Measurements from ENCODE around the gene KRTAP10-12. TPM values are rescaled to one million over a fixed set of nuclear protein-coding genes. Genes with fewer than 3 reads are reported as not detected.

KRTAP10-12 gene
- total RNA-seq, 6 donors from 2014 or later, result not detected

GRCh38 chr21:44713846-44714245, 16.9 kb downstream of the KRTAP10-12 start:
- peaks cover 0 to 37% (median 23%) of the 10 kb centered on the region in 4 donors for H3K27me3 ChIP-seq
- H3K4me1 ChIP-seq, result peaks cover 0 to 32% (median 14%) of the 10 kb centered on the region in 4 donors
- no peak overlapping the region for H3K4me3 ChIP-seq
- ATAC-seq (ENCODE audit: low FRiP score in 2 of 2), result no peak
- WGBS, 2 donors, result 88 to 89% methylated on average over 8 to 10 of the region's 10 CpGs
- H3K9me3 ChIP-seq, result no peaks in the 10 kb centered on the region
- no peak overlapping the region for H3K27ac ChIP-seq
- no peak for DNase-seq
- no peaks in the 10 kb centered on the region for H3K36me3 ChIP-seq
- TF ChIP-seq EP300 (IDR thresholded peaks at IDR 0.05), result no peak
- no peak for TF ChIP-seq POLR2AphosphoS5 (IDR thresholded peaks at IDR 0.05)
- no peak for TF ChIP-seq CTCF (IDR thresholded peaks at IDR 0.05)
- no peak for TF ChIP-seq POLR2A (IDR thresholded peaks at IDR 0.05)

- ATAC-seq (ENCODE audit: low FRiP score in 2 of 2) (no peak), DNase-seq (no peak)
- 34% methylated on average over 8 of the region's 8 CpGs for WGBS, 2 donors
- H3K36me3 ChIP-seq, result no peaks in the 10 kb centered on the region
- H3K27ac ChIP-seq, result no peak overlapping the region
- H3K9me3 ChIP-seq, result no peaks in the 10 kb centered on the region
- H3K4me3 ChIP-seq, result no peak overlapping the region
- no peak for TF ChIP-seq POLR2A (IDR thresholded peaks at IDR 0.05)
- no peak for TF ChIP-seq EP300 (IDR thresholded peaks at IDR 0.05)
- no peak for TF ChIP-seq CTCF (IDR thresholded peaks at IDR 0.05)
- TF ChIP-seq POLR2AphosphoS5 (IDR thresholded peaks at IDR 0.05), result no peak
- peaks cover 0 to 23% (median 8%) of the 10 kb centered on the region in 4 donors for H3K4me1 ChIP-seq
- H3K27me3 ChIP-seq, result peaks cover 0 to 32% (median 18%) of the 10 kb centered on the region in 4 donors
Observed at GRCh38 chr21:44714905-44715304, 17.9 kb downstream of the KRTAP10-12 start.

GRCh38 chr21:44716984-44717383, 20.0 kb downstream of the KRTAP10-12 start:
- no peak for ATAC-seq (ENCODE audit: low FRiP score in 2 of 2)
- TF ChIP-seq CTCF (IDR thresholded peaks at IDR 0.05) (no peak), POLR2AphosphoS5 (IDR thresholded peaks at IDR 0.05) (no peak), EP300 (IDR thresholded peaks at IDR 0.05) (no peak)
- H3K4me1 ChIP-seq, result peaks cover 0 to 2% (median 0%) of the 10 kb centered on the region in 4 donors
- H3K27me3 ChIP-seq, result peaks cover 0 to 13% (median 10%) of the 10 kb centered on the region in 4 donors
- H3K27ac ChIP-seq, result no peak overlapping the region
- no peak for DNase-seq
- no peaks in the 10 kb centered on the region for H3K36me3 ChIP-seq
- H3K9me3 ChIP-seq, result no peaks in the 10 kb centered on the region
- no peak overlapping the region for H3K4me3 ChIP-seq

GRCh38 chr21:44718093-44718492, 21.1 kb downstream of the KRTAP10-12 start:
- H3K36me3 ChIP-seq, result no peaks in the 10 kb centered on the region
- no peak overlapping the region for H3K4me3 ChIP-seq
- H3K9me3 ChIP-seq, result no peaks in the 10 kb centered on the region
- ATAC-seq (ENCODE audit: low FRiP score in 2 of 2) (no peak), DNase-seq (no peak)
- H3K4me1 ChIP-seq, result peaks cover 0 to 1% (median 0%) of the 10 kb centered on the region in 4 donors
- H3K27ac ChIP-seq, result no peak overlapping the region
- TF ChIP-seq POLR2AphosphoS5 (IDR thresholded peaks at IDR 0.05) (no peak), EP300 (IDR thresholded peaks at IDR 0.05) (no peak), POLR2A (IDR thresholded peaks at IDR 0.05) (no peak), CTCF (IDR thresholded peaks at IDR 0.05) (no peak)
- H3K27me3 ChIP-seq, result peaks cover 0 to 6% (median 1%) of the 10 kb centered on the region in 4 donors
- WGBS, 2 donors, result 45 to 49% methylated on average over 2 of the region's 2 CpGs

- H3K9me3 ChIP-seq, result no peaks in the 10 kb centered on the region
- ATAC-seq (ENCODE audit: low FRiP score in 2 of 2) (no peak), DNase-seq (no peak)
- peaks cover 0 to 7% (median 5%) of the 10 kb centered on the region in 4 donors for H3K27me3 ChIP-seq
- 53 to 61% methylated on average over 6 of the region's 6 CpGs for WGBS, 2 donors
- no peak overlapping the region for H3K27ac ChIP-seq
- H3K4me3 ChIP-seq, result no peak overlapping the region
- no peak for TF ChIP-seq CTCF (IDR thresholded peaks at IDR 0.05)
- no peak for TF ChIP-seq POLR2A (IDR thresholded peaks at IDR 0.05)
- TF ChIP-seq EP300 (IDR thresholded peaks at IDR 0.05), result no peak
- no peak for TF ChIP-seq POLR2AphosphoS5 (IDR thresholded peaks at IDR 0.05)
- H3K4me1 ChIP-seq, result peaks cover 0 to 6% (median 0%) of the 10 kb centered on the region in 4 donors
- H3K36me3 ChIP-seq, result no peaks in the 10 kb centered on the region
Observed at GRCh38 chr21:44718571-44718970, 21.6 kb downstream of the KRTAP10-12 start.

All from upper lobe of left lung (tissue), 6 donors.